HL-60 (cell line): ENCODE data around the gene TAS2R39.

ENCODE experiments used
- GABPA ChIP-seq: IDR thresholded peaks from 2 replicates; pipeline ENCODE4 v1.6.1; 2012; ENCODE audit warnings: low read depth
- POLR2AphosphoS5 ChIP-seq: IDR thresholded peaks from 2 replicates; pipeline ENCODE4 v1.6.1; 2012; ENCODE audit warnings: low read depth
- SPI1 ChIP-seq: IDR thresholded peaks from 2 replicates; pipeline ENCODE4 v1.6.1; 2012; ENCODE audit warnings: low read depth, mild to moderate bottlenecking, borderline replicate concordance
- TF ChIP-seq, protein P1 (sequence below): IDR thresholded peaks from one replicate; pipeline ENCODE4 v1.5.1; 2011; ENCODE audit warnings: low read length, control low read depth, inconsistent platforms; ENCODE audit not compliant: insufficient read depth
- TF ChIP-seq, protein P2 (sequence below): IDR thresholded peaks from 2 replicates; pipeline ENCODE4 v1.6.1; 2012; ENCODE audit warnings: low read depth; ENCODE audit not compliant: insufficient replicate concordance

DNA sequence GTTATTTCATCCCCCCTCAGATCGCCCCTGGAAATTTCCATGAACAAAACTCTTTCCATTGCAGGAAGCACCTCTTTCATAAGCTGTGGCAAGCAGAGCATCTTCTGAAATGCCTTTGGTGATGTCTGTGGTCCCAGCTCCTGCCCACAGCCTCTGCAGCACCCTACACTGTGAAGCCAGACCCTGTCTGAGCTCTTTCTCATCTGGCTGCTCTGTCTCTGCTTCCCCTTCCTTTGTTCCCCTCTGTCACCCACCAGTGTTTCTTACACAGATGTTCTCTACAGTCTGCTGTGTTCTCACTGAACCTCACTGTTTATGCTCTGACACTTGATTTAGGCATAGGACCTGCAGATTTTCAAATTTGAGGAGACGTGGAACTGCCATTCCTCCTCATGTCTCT is 1.9 kb upstream of the TAS2R39 start:
- TF ChIP-seq POLR2AphosphoS5 (no peak), GABPA (no peak), SPI1 (no peak)
- TF ChIP-seq, protein P1, sequence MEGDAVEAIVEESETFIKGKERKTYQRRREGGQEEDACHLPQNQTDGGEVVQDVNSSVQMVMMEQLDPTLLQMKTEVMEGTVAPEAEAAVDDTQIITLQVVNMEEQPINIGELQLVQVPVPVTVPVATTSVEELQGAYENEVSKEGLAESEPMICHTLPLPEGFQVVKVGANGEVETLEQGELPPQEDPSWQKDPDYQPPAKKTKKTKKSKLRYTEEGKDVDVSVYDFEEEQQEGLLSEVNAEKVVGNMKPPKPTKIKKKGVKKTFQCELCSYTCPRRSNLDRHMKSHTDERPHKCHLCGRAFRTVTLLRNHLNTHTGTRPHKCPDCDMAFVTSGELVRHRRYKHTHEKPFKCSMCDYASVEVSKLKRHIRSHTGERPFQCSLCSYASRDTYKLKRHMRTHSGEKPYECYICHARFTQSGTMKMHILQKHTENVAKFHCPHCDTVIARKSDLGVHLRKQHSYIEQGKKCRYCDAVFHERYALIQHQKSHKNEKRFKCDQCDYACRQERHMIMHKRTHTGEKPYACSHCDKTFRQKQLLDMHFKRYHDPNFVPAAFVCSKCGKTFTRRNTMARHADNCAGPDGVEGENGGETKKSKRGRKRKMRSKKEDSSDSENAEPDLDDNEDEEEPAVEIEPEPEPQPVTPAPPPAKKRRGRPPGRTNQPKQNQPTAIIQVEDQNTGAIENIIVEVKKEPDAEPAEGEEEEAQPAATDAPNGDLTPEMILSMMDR, result no peak
- TF ChIP-seq, protein P2, sequence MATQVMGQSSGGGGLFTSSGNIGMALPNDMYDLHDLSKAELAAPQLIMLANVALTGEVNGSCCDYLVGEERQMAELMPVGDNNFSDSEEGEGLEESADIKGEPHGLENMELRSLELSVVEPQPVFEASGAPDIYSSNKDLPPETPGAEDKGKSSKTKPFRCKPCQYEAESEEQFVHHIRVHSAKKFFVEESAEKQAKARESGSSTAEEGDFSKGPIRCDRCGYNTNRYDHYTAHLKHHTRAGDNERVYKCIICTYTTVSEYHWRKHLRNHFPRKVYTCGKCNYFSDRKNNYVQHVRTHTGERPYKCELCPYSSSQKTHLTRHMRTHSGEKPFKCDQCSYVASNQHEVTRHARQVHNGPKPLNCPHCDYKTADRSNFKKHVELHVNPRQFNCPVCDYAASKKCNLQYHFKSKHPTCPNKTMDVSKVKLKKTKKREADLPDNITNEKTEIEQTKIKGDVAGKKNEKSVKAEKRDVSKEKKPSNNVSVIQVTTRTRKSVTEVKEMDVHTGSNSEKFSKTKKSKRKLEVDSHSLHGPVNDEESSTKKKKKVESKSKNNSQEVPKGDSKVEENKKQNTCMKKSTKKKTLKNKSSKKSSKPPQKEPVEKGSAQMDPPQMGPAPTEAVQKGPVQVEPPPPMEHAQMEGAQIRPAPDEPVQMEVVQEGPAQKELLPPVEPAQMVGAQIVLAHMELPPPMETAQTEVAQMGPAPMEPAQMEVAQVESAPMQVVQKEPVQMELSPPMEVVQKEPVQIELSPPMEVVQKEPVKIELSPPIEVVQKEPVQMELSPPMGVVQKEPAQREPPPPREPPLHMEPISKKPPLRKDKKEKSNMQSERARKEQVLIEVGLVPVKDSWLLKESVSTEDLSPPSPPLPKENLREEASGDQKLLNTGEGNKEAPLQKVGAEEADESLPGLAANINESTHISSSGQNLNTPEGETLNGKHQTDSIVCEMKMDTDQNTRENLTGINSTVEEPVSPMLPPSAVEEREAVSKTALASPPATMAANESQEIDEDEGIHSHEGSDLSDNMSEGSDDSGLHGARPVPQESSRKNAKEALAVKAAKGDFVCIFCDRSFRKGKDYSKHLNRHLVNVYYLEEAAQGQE, result no peak
